Activated CD8-positive, alpha-beta memory T cell treated with anti-CD3 and anti-CD28 coated beads, Interleukin-2, amount 50 U/mL, for 48 hours (primary cell): Measurements from ENCODE around the gene PPM1B.
"Not testable (repeated sequence)": the region's sequence is repeated elsewhere in the genome, so short reads cannot be mapped to it uniquely, and the experiment has no call there.

ENCODE experiments used
- DNase-seq: peaks from one replicate; pipeline ENCODE4 v3.0.0-alpha.2; 2020

Gene PPM1B

GRCh38 chr2:44168681-44169154 is at the start of gene PPM1B:
TSS of gene PPM1B (plus strand) at chr2:44168875. CDS start at chr2:44201200, 32,325 bp downstream.
- peak; percentile 98 for DNase-seq

GRCh38 chr2:44119878-44120277 is 48.8 kb upstream of the PPM1B start:
- no peak for DNase-seq

GRCh38 chr2:44120428-44120827 is 48.2 kb upstream of the PPM1B start:
- no peak for DNase-seq

- no peak for DNase-seq
Measured at GRCh38 chr2:44121899-44122298, 46.8 kb upstream of the PPM1B start.

GRCh38 chr2:44124500-44124899 is 44.2 kb upstream of the PPM1B start:
- no peak for DNase-seq

GRCh38 chr2:44126106-44126797 is 42.4 kb upstream of the PPM1B start:
- DNase-seq: no peak

GRCh38 chr2:44130441-44130840 is 38.2 kb upstream of the PPM1B start:
- no peak for DNase-seq

GRCh38 chr2:44131177-44131576 is 37.5 kb upstream of the PPM1B start:
- no peak for DNase-seq

- DNase-seq: not testable (repeated sequence)
Measured at GRCh38 chr2:44133602-44134001, 35.1 kb upstream of the PPM1B start.

GRCh38 chr2:44134848-44135247 is 33.8 kb upstream of the PPM1B start:
- DNase-seq: no peak

GRCh38 chr2:44135296-44135695 is 33.4 kb upstream of the PPM1B start:
- DNase-seq: no peak

GRCh38 chr2:44135771-44136170 is 32.9 kb upstream of the PPM1B start:
- DNase-seq: no peak

GRCh38 chr2:44136252-44136651 is 32.4 kb upstream of the PPM1B start:
- no peak for DNase-seq

GRCh38 chr2:44137048-44137447 is 31.6 kb upstream of the PPM1B start:
- DNase-seq: no peak

- DNase-seq: no peak
Measured at GRCh38 chr2:44137872-44138551, 30.7 kb upstream of the PPM1B start.

- DNase-seq: no peak
Measured at GRCh38 chr2:44139741-44140140, 28.9 kb upstream of the PPM1B start.

- DNase-seq: no peak
Measured at GRCh38 chr2:44142306-44142705, 26.4 kb upstream of the PPM1B start.

- DNase-seq: no peak
Measured at GRCh38 chr2:44143701-44144100, 25.0 kb upstream of the PPM1B start.

- no peak for DNase-seq
Measured at GRCh38 chr2:44148999-44149398, 19.7 kb upstream of the PPM1B start.

GRCh38 chr2:44150473-44150872 is 18.2 kb upstream of the PPM1B start:
- no peak for DNase-seq

GRCh38 chr2:44152865-44153669 is 15.6 kb upstream of the PPM1B start:
- DNase-seq: no peak

- no peak for DNase-seq
Measured at GRCh38 chr2:44155666-44156446, 12.8 kb upstream of the PPM1B start.

- DNase-seq: no peak
Measured at GRCh38 chr2:44163777-44164176, 4.9 kb upstream of the PPM1B start.
